Bone marrow (tissue), 2 donors: ENCODE measurements around the gene JPH3.

Experiments used
- DNase-seq, 2 donors: peaks; one replicate each; lab custom pipeline; 2025; lab: John Stamatoyannopoulos, UW

JPH3 gene

GRCh38 chr16:87681981-87682570 is 79.8 kb downstream of the JPH3 start:
- no peak for DNase-seq

- no peak for DNase-seq
Observed at GRCh38 chr16:87682852-87683399, 80.6 kb downstream of the JPH3 start.

GRCh38 chr16:87684106-87684677 is 81.9 kb downstream of the JPH3 start:
- no peak for DNase-seq

GRCh38 chr16:87684711-87685404 is 82.5 kb downstream of the JPH3 start:
- no peak for DNase-seq

GRCh38 chr16:87685405-87685755 is 83.1 kb downstream of the JPH3 start:
- no peak for DNase-seq

- no peak for DNase-seq
Observed at GRCh38 chr16:87685766-87686165, 83.5 kb downstream of the JPH3 start.

GRCh38 chr16:87686697-87687096 is 84.4 kb downstream of the JPH3 start:
- no peak for DNase-seq

- no peak for DNase-seq
Observed at GRCh38 chr16:87687126-87687910, 85.0 kb downstream of the JPH3 start.

- no peak for DNase-seq
Observed at GRCh38 chr16:87687998-87688529, 85.8 kb downstream of the JPH3 start.

GRCh38 chr16:87688876-87689815 is 86.8 kb downstream of the JPH3 start:
- DNase-seq, result no peak

GRCh38 chr16:87689956-87690465 is 87.7 kb downstream of the JPH3 start:
- DNase-seq, result no peak

GRCh38 chr16:87690911-87691685 is 88.8 kb downstream of the JPH3 start:
- DNase-seq, result no peak

GRCh38 chr16:87691686-87692079 is 89.4 kb downstream of the JPH3 start:
- no peak for DNase-seq

GRCh38 chr16:87692176-87692575 is 89.9 kb downstream of the JPH3 start:
- DNase-seq, result no peak

- DNase-seq, result no peak
Observed at GRCh38 chr16:87692756-87693155, 90.4 kb downstream of the JPH3 start.

GRCh38 chr16:87693827-87694226 is 91.5 kb downstream of the JPH3 start:
- no peak for DNase-seq

GRCh38 chr16:87694441-87695125 is 92.3 kb downstream of the JPH3 start:
- DNase-seq, result no peak

- DNase-seq, result no peak
Observed at GRCh38 chr16:87695534-87695933, 93.2 kb downstream of the JPH3 start.

- DNase-seq, result no peak
Observed at GRCh38 chr16:87696726-87697125, 94.4 kb downstream of the JPH3 start.

GRCh38 chr16:87697256-87697655 is 94.9 kb downstream of the JPH3 start:
- no peak for DNase-seq
